ENCODE measurements around the gene KLK3. TPM values are rescaled to one million over a fixed set of nuclear protein-coding genes. Genes with fewer than 3 reads are reported as not detected.
A peak's percentile ranks its signal among the peaks of the same experiment; 100 is the strongest.

KLK3 gene
- total RNA-seq, 1 donor from 2014 or later: not detected

GRCh38 chr19:50877338-50877737 is 22.6 kb downstream of the KLK3 start:
- no peak overlapping the region for H3K27ac ChIP-seq
- H3K4me1 ChIP-seq: no peaks in the 10 kb centered on the region
- no peak overlapping the region for H3K4me3 ChIP-seq
- DNase-seq: no peak
- no peaks in the 10 kb centered on the region for H3K9me3 ChIP-seq
- intact Hi-C loops (cut with DNase I): no loop called here
- peaks cover 35% of the 10 kb centered on the region for H3K27me3 ChIP-seq (ENCODE audit: low read depth)
- ATAC-seq: peak; percentile 7 to 12
- H3K36me3 ChIP-seq: no peaks in the 10 kb centered on the region
- TF ChIP-seq, protein P1, sequence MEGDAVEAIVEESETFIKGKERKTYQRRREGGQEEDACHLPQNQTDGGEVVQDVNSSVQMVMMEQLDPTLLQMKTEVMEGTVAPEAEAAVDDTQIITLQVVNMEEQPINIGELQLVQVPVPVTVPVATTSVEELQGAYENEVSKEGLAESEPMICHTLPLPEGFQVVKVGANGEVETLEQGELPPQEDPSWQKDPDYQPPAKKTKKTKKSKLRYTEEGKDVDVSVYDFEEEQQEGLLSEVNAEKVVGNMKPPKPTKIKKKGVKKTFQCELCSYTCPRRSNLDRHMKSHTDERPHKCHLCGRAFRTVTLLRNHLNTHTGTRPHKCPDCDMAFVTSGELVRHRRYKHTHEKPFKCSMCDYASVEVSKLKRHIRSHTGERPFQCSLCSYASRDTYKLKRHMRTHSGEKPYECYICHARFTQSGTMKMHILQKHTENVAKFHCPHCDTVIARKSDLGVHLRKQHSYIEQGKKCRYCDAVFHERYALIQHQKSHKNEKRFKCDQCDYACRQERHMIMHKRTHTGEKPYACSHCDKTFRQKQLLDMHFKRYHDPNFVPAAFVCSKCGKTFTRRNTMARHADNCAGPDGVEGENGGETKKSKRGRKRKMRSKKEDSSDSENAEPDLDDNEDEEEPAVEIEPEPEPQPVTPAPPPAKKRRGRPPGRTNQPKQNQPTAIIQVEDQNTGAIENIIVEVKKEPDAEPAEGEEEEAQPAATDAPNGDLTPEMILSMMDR (IDR thresholded peaks at IDR 0.05): no peak

- no peak for ATAC-seq
- H3K9me3 ChIP-seq: no peaks in the 10 kb centered on the region
- DNase-seq: no peak
- H3K4me1 ChIP-seq: no peaks in the 10 kb centered on the region
- no peaks in the 10 kb centered on the region for H3K36me3 ChIP-seq
- no peak overlapping the region for H3K27ac ChIP-seq
- intact Hi-C loops (cut with DNase I): no loop called here
- TF ChIP-seq, protein P1 (IDR thresholded peaks at IDR 0.05): no peak
- H3K4me3 ChIP-seq: no peak overlapping the region
- H3K27me3 ChIP-seq (ENCODE audit: low read depth): peaks cover 39% of the 10 kb centered on the region
Observed at GRCh38 chr19:50878851-50879250, 24.1 kb downstream of the KLK3 start.

DNA sequence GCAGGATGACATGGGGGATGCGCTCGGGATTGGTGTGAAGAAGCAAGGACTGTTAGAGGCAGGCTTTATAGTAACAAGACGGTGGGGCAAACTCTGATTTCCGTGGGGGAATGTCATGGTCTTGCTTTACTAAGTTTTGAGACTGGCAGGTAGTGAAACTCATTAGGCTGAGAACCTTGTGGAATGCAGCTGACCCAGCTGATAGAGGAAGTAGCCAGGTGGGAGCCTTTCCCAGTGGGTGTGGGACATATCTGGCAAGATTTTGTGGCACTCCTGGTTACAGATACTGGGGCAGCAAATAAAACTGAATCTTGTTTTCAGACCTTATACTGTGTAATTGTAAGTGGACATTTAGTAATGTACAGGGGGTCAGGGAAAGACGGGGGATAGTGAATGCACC is 25.5 kb downstream of the KLK3 start:
- DNase-seq (no peak), ATAC-seq (no peak)
- Histone ChIP-seq H3K27ac (no peak overlapping the region), H3K4me1 (no peaks in the 10 kb centered on the region), H3K4me3 (no peak overlapping the region), H3K27me3 (ENCODE audit: low read depth) (peaks cover 31% of the 10 kb centered on the region), H3K36me3 (no peaks in the 10 kb centered on the region), H3K9me3 (no peaks in the 10 kb centered on the region)
- intact Hi-C loops (cut with DNase I): no loop called here
- TF ChIP-seq, protein P1 (IDR thresholded peaks at IDR 0.05): no peak

- no peak for ATAC-seq
- TF ChIP-seq, protein P1 (IDR thresholded peaks at IDR 0.05): no peak
- DNase-seq: no peak
Observed at GRCh38 chr19:50882188-50882587, 27.5 kb downstream of the KLK3 start.

DNA sequence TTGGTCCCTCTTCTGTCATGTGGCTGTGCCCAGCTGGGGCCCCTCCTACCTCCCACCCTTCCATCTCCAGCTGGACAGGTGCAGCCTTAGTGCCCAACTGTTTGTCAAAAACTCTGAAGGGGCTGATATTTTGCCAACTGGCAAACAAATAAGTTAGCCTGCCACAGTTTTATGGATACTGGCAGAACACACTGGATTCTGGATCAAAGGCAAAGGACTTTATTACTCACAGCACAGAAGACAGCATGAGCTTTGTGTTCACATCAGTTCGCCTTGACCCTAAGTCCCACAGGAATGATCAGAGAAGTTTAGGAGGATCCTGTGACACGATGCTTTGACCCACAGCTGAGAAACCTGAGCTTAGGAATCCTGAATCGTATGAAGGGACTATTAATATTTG is 34.9 kb downstream of the KLK3 start:
- intact Hi-C loops (cut with DNase I): no loop called here

More at GRCh38 chr19:50882188-50882587, 27.5 kb downstream of the KLK3 start:
- peaks cover 25% of the 10 kb centered on the region for H3K27me3 ChIP-seq (ENCODE audit: low read depth)
- H3K9me3 ChIP-seq: no peaks in the 10 kb centered on the region
- H3K4me1 ChIP-seq: no peaks in the 10 kb centered on the region
- no peaks in the 10 kb centered on the region for H3K36me3 ChIP-seq
- intact Hi-C loops (cut with DNase I): no loop called here
- no peak overlapping the region for H3K4me3 ChIP-seq
- no peak overlapping the region for H3K27ac ChIP-seq

More for the DNA sequence above, 34.9 kb downstream of the KLK3 start:
- Histone ChIP-seq H3K9me3 (no peaks in the 10 kb centered on the region), H3K4me3 (no peak overlapping the region), H3K27ac (no peak overlapping the region), H3K4me1 (no peaks in the 10 kb centered on the region), H3K36me3 (no peaks in the 10 kb centered on the region), H3K27me3 (ENCODE audit: low read depth) (peaks cover 12% of the 10 kb centered on the region)
- DNase-seq (no peak), ATAC-seq (no peak)
- TF ChIP-seq, protein P1 (IDR thresholded peaks at IDR 0.05): no peak
